ENCODE measurements around the gene DHRS3.

DHRS3 gene

GRCh38 chr1:12552951-12553921 lies 64.8 kb downstream of the DHRS3 start:
- no peak for DNase-seq (ENCODE audit: low read depth)

- DNase-seq (ENCODE audit: low read depth): no peak
Observed at GRCh38 chr1:12552111-12552888, 65.7 kb downstream of the DHRS3 start.

- DNase-seq (ENCODE audit: low read depth): no peak
Observed at GRCh38 chr1:12551584-12551983, 66.4 kb downstream of the DHRS3 start.

GRCh38 chr1:12549460-12550349 lies 68.3 kb downstream of the DHRS3 start:
- DNase-seq (ENCODE audit: low read depth): no peak

- no peak for DNase-seq (ENCODE audit: low read depth)
Observed at GRCh38 chr1:12548973-12549459, 69.0 kb downstream of the DHRS3 start.

GRCh38 chr1:12548279-12548972 lies 69.6 kb downstream of the DHRS3 start:
- no peak for DNase-seq (ENCODE audit: low read depth)

- DNase-seq (ENCODE audit: low read depth): no peak
Observed at GRCh38 chr1:12547586-12548225, 70.3 kb downstream of the DHRS3 start.

GRCh38 chr1:12546771-12547585 lies 71.0 kb downstream of the DHRS3 start:
- no peak for DNase-seq (ENCODE audit: low read depth)

GRCh38 chr1:12544992-12545391 lies 73.0 kb downstream of the DHRS3 start:
- DNase-seq (ENCODE audit: low read depth): no peak

- DNase-seq (ENCODE audit: low read depth): no peak
Observed at GRCh38 chr1:12544357-12544756, 73.7 kb downstream of the DHRS3 start.

GRCh38 chr1:12543740-12544154 lies 74.3 kb downstream of the DHRS3 start:
- no peak for DNase-seq (ENCODE audit: low read depth)

- no peak for DNase-seq (ENCODE audit: low read depth)
Observed at GRCh38 chr1:12542616-12543592, 75.1 kb downstream of the DHRS3 start.

GRCh38 chr1:12542138-12542465 lies 75.9 kb downstream of the DHRS3 start:
- DNase-seq (ENCODE audit: low read depth): no peak

- no peak for DNase-seq (ENCODE audit: low read depth)
Observed at GRCh38 chr1:12541274-12542137, 76.5 kb downstream of the DHRS3 start.

GRCh38 chr1:12540580-12541273 lies 77.3 kb downstream of the DHRS3 start:
- no peak for DNase-seq (ENCODE audit: low read depth)

- no peak for DNase-seq (ENCODE audit: low read depth)
Observed at GRCh38 chr1:12539705-12540579, 78.1 kb downstream of the DHRS3 start.
